Adrenal gland (tissue), 12 donors: ENCODE data around the gene SLC4A11. TPM values are rescaled to one million over a fixed set of nuclear protein-coding genes. Genes with fewer than 3 reads are reported as not detected.
"Not testable (repeated sequence)": the region's sequence is repeated elsewhere in the genome, so short reads cannot be mapped to it uniquely, and the experiment has no call there.

Experiments
- DNase-seq, 7 donors: peaks; one replicate each; pipeline ENCODE4 v3.0.0-alpha.2; 2019 to 2020
- H3K27ac ChIP-seq, 5 donors: fragments of 200-600 bp; sonication (generic) in 4 of 5; 1 replicate in 3 of 5; 2 replicates in 2 of 5; pipeline versions ENCODE4 v1.5.1 to v1.8.0; 2016 to 2020; ENCODE audit warnings: mild to moderate bottlenecking in 1 of 5
- H3K27me3 ChIP-seq: fragments of 200-600 bp; 2 replicates; pipeline ENCODE4 v1.8.0; 2021
- H3K36me3 ChIP-seq, 2 donors: fragments of 200-600 bp; replicated peaks in 1 of 2; 1 replicate in 1 of 2; 2 replicates in 1 of 2; pipeline versions ENCODE4 v1.5.1 to v1.8.0; 2018 to 2022
- H3K4me1 ChIP-seq, 2 donors: fragments of 200-600 bp; replicated peaks in 1 of 2; 1 replicate in 1 of 2; 2 replicates in 1 of 2; pipeline versions ENCODE4 v1.5.1 to v1.8.0; 2018 to 2021
- H3K4me3 ChIP-seq, 4 donors: fragments of 200-600 bp; sonication (generic) in 3 of 4; one replicate each; pipeline ENCODE4 v1.5.1; 2016 to 2018
- H3K9me3 ChIP-seq, 3 donors: fragments of 200-600 bp; sonication (generic) in 1 of 3; replicated peaks in 1 of 3; 1 replicate in 2 of 3; 2 replicates in 1 of 3; pipeline versions ENCODE4 v1.5.1 to v1.8.0; 2016 to 2021
- CTCF ChIP-seq, 6 experiments: fragments of 450-650 bp in 4 of 6; fragments of 200-600 bp in 2 of 6; sonication (generic) in 1 of 6; IDR thresholded peaks; 1 replicate in 5 of 6; 2 replicates in 1 of 6; pipeline versions ENCODE4 v1.5.1 to v1.8.0; 2016 to 2021; ENCODE audit warnings: antibody characterized with exemption in 6 of 6, mild to moderate bottlenecking in 2 of 6, moderate library complexity in 1 of 6
- POLR2A ChIP-seq, 2 donors: fragments of 450-650 bp; IDR thresholded peaks; one replicate each; pipeline ENCODE4 v1.6.1; 2017; ENCODE audit warnings: antibody characterized with exemption in 2 of 2, mild to moderate bottlenecking in 2 of 2, moderate library complexity in 1 of 2
- WGBS, 4 donors: extraction: QIAGEN DNeasy Blood & Tissue Kit in 2 of 4; methylation state at CpG; one replicate each; pipeline versions ENCODE4 v1.1.5 to v1.1.7; 2013 to 2017; 5-methylcytosine and 5-hydroxymethylcytosine counted together
- intact Hi-C, 2 donors: fragments of 100-400 bp; cut with DNase I; formaldehyde crosslinking; loops; one replicate each; pipeline versions ENCODE4 v1.14.1 to v1.15.0; 2022 to 2023
- polyA plus RNA-seq, 3 donors: library from polyadenylated mRNA; stranded (reverse); fragments of 200-250 nt in 2 of 3; fragments of 350-450 nt in 1 of 3; fragmentation: Illumina TruSeq in 1 of 3; extraction: RNeasy Lipid Tissue Mini Kit (QIAGEN cat#74804) in 1 of 3; gene quantifications; one replicate each; pipeline ENCODE4 v1.2.3, GENCODE V29; 2013 to 2014
- total RNA-seq, 9 donors: library from RNA; depleted of rRNA in 4 of 9; stranded (reverse); fragments of >200 nt in 4 of 9; fragments of 120-200 nt in 1 of 9; fragmentation: NEBNext Ultra II Directional in 1 of 9; extraction: Animal tissue kit (Norgen Biotek cat#: 25700) in 1 of 9; gene quantifications; one replicate each; pipeline versions ENCODE4 v1.1.0 to v1.2.4, GENCODE V29; 2013 to 2023
- donor health status: healthy with polysubstance abuse.
- donor health status: Bipolar disorder and iron deficiency.
- donor health status: DM: yes; HTN: yes; CAD: no.
- donor health status: DM: no; HTN: no; CAD: no.
- donor health status: DM: no; HTN: no; CAD: no.
- donor health status: DM: yes; HTN: yes; CAD: no.

SLC4A11 gene
- total and polyA plus RNA-seq, 12 donors, result 0.06 to 30.6 (median 9.7) TPM

DNA sequence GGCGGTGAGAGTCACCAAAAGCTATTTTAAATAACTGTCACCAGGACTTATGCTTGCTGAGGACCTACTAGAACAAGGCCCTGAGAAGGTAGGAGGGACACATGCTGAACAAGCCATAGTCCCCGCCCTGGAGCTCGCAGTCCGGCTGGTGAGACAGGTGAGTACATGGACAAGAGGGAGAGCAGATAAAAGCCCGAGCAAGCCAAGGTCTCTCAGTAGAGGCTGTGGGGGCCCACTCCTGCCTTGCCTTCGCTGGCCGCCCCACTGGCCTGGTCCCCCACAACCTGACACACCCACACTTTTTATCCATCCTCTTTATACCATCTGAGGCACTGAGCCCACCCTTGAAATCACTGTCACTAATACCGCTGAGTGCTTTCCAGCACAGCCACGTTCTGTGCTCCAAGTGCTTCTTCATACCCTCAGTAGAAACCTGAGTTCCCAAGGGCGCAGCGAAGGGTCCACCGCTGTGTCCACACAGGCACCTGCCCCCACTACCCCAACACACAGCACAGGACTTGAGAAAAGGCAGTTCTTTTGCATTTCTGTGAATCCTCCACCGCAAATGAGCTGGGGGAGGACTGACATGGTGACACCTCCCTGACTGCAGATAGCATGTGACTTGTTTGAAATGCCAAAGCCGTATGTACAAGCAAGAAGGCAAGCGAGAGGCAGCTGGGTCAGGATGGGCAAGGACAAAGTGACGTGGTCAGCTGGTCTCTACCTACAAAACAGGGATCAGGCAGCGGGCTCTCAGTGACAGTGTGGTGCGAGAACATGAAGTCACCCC, 46.6 kb downstream of the SLC4A11 start:
- Histone ChIP-seq H3K36me3 (peaks cover 0 to 76% of the 10 kb centered on the region in 2 donors), H3K4me3 (no peak overlapping the region), H3K9me3 (no peaks in the 10 kb centered on the region), H3K27me3 (no peaks in the 10 kb centered on the region), H3K27ac (no peak overlapping the region), H3K4me1 (no peaks in the 10 kb centered on the region)
- TF ChIP-seq POLR2A (IDR thresholded peaks at IDR 0.05) (no peak), CTCF (IDR thresholded peaks at IDR 0.05) (no peak)
- intact Hi-C loops, result no loop called here
- no peak for DNase-seq
- WGBS, 4 donors, result 89 to 93% (median 92%) methylated on average over 18 of the region's 18 CpGs

DNA sequence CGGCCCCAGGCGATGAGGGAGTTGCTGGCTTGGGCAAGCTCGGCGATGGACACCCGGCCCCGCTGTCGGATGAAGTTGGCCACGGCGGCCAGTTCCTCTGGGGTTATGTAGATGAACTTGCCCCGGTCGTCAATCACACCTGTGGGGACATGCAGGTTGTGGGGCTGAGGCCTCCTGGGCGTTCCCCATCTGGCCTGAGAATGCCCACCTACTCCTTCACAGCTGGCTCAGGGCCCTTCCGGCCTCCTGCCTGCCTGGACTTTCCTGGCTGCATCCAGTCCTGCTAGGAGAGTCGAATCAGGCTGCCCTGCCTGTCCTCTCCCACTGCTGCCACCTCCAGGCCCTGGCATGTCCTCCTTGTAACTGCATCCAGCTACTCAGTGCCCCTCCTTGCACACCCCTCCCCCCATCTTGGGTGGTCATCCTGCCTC, 48.3 kb downstream of the SLC4A11 start:
- H3K36me3 ChIP-seq, result peaks cover 0 to 62% of the 10 kb centered on the region in 2 donors

DNA sequence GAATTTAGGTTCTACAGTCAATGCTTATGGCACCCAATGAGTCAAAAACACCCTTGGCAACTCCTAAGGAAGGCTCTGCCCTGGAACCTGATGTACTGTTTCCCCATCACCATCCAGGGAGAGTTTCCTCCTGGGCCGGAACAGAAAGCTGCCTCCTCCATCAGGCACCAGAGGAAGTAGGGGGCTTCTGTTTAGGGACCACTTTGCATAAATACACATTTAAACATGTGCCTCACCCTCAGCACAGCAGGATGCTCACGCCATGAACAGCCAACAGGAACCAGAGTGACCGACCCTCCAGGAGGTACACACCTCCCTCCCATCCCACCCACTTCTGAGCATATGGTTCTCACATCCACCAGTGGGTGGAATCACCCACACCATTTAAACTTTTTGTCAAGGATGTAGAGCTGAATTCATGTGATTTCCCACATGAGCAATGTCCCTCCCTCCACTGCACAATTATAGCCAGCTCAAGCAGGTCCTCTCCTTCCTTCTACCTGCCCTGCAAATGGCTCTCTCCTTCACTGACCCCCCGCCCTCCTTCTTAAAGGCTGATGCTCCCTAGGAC, 49.3 kb downstream of the SLC4A11 start:
- Histone ChIP-seq H3K4me3 (no peak overlapping the region), H3K27ac (no peak overlapping the region), H3K36me3 (peaks cover 0 to 51% of the 10 kb centered on the region in 2 donors), H3K9me3 (no peaks in the 10 kb centered on the region), H3K27me3 (no peaks in the 10 kb centered on the region), H3K4me1 (no peaks in the 10 kb centered on the region)
- DNase-seq, result no peak
- WGBS, 4 donors, result 89 to 92% (median 90%) methylated on average over 4 of the region's 4 CpGs
- intact Hi-C loops, result no loop called here
- no peak for TF ChIP-seq CTCF (IDR thresholded peaks at IDR 0.05)
- TF ChIP-seq POLR2A (IDR thresholded peaks at IDR 0.05), result no peak

More for the DNA sequence above, 48.3 kb downstream of the SLC4A11 start:
- TF ChIP-seq POLR2A (IDR thresholded peaks at IDR 0.05) (no peak), CTCF (IDR thresholded peaks at IDR 0.05) (no peak)
- Histone ChIP-seq H3K27ac (no peak overlapping the region), H3K27me3 (no peaks in the 10 kb centered on the region), H3K4me3 (no peak overlapping the region), H3K4me1 (no peaks in the 10 kb centered on the region), H3K9me3 (no peaks in the 10 kb centered on the region)
- intact Hi-C loops, result no loop called here
- 79 to 94% (median 92%) methylated on average over 3 to 14 of the region's 14 CpGs for WGBS, 4 donors
- DNase-seq, result no peak

- no peaks in the 10 kb centered on the region for H3K9me3 ChIP-seq
- no peak overlapping the region for H3K27ac ChIP-seq
- DNase-seq, result no peak
- TF ChIP-seq CTCF (IDR thresholded peaks at IDR 0.05) (no peak), POLR2A (IDR thresholded peaks at IDR 0.05) (no peak)
- 85 to 93% (median 90%) methylated on average over 2 to 3 of the region's 3 CpGs for WGBS, 4 donors
- peaks cover 0 to 44% of the 10 kb centered on the region in 2 donors for H3K36me3 ChIP-seq
- no peaks in the 10 kb centered on the region for H3K4me1 ChIP-seq
- H3K27me3 ChIP-seq, result no peaks in the 10 kb centered on the region
- H3K4me3 ChIP-seq, result no peak overlapping the region
- intact Hi-C loops, result no loop called here
These were observed 50.1 kb downstream of the SLC4A11 start for GRCh38 chr20:3188823-3189413.

- Histone ChIP-seq H3K36me3 (peaks cover 0 to 33% of the 10 kb centered on the region in 2 donors), H3K27ac (peak overlapping the region in 1 of 5 donors; percentile 19)
- DNase-seq, H3K9me3 ChIP-seq, H3K4me1 ChIP-seq, intact Hi-C loops, H3K27me3 ChIP-seq, H3K4me3 ChIP-seq: not testable (repeated sequence)
- WGBS, 4 donors, result 77 to 86% (median 82%) methylated on average over 9 of the region's 9 CpGs
These were observed 51.1 kb downstream of the SLC4A11 start for GRCh38 chr20:3187861-3188260.
